Measurements from ENCODE around the gene NOS3.

GRCh38 chr7:151035026-151035717, 44.4 kb downstream of the NOS3 start:
- TF ChIP-seq, protein P1, sequence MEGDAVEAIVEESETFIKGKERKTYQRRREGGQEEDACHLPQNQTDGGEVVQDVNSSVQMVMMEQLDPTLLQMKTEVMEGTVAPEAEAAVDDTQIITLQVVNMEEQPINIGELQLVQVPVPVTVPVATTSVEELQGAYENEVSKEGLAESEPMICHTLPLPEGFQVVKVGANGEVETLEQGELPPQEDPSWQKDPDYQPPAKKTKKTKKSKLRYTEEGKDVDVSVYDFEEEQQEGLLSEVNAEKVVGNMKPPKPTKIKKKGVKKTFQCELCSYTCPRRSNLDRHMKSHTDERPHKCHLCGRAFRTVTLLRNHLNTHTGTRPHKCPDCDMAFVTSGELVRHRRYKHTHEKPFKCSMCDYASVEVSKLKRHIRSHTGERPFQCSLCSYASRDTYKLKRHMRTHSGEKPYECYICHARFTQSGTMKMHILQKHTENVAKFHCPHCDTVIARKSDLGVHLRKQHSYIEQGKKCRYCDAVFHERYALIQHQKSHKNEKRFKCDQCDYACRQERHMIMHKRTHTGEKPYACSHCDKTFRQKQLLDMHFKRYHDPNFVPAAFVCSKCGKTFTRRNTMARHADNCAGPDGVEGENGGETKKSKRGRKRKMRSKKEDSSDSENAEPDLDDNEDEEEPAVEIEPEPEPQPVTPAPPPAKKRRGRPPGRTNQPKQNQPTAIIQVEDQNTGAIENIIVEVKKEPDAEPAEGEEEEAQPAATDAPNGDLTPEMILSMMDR (IDR thresholded peaks at IDR 0.05): no peak
- no peak for TF ChIP-seq POLR2A (IDR thresholded peaks at IDR 0.05)

Data from esophagus squamous epithelium (tissue), 4 donors.